Sigmoid colon (tissue), 7 donors: ENCODE results near the gene MCF2. TPM values are rescaled to one million over a fixed set of nuclear protein-coding genes. Genes with fewer than 3 reads are reported as not detected.
"Not testable (repeated sequence)": the region's sequence is repeated elsewhere in the genome, so short reads cannot be mapped to it uniquely, and the experiment has no call there.

Experiments used
- DNase-seq: peaks from one replicate; pipeline ENCODE4 v3.0.0-alpha.2; 2019
- H3K27ac ChIP-seq, 4 donors: fragments of 200-600 bp; sonication (generic); one replicate each; pipeline ENCODE4 v1.5.1; 2016 to 2019; ENCODE audit warnings: mild to moderate bottlenecking in 1 of 4
- H3K27me3 ChIP-seq, 3 donors: fragments of 200-600 bp; sonication (generic); one replicate each; pipeline ENCODE4 v1.5.1; 2019; ENCODE audit warnings: mild to moderate bottlenecking in 1 of 3
- H3K36me3 ChIP-seq, 4 donors: fragments of 200-600 bp; sonication (generic); one replicate each; pipeline ENCODE4 v1.5.1; 2016 to 2019
- H3K4me1 ChIP-seq, 4 donors: fragments of 200-600 bp; sonication (generic); one replicate each; pipeline ENCODE4 v1.5.1; 2017 to 2019
- H3K4me3 ChIP-seq, 4 donors: fragments of 200-600 bp; sonication (generic); one replicate each; pipeline ENCODE4 v1.5.1; 2017 to 2019; ENCODE audit warnings: mild to moderate bottlenecking in 2 of 4, moderate library complexity in 1 of 4
- H3K9me3 ChIP-seq, 4 donors: fragments of 200-600 bp in 3 of 4; sonication (generic) in 3 of 4; one replicate each; pipeline versions ENCODE4 v1.5.1 to v1.6.1; 2013 to 2019
- CTCF ChIP-seq, 4 experiments: fragments of 450-650 bp in 3 of 4; fragments of 200-600 bp in 1 of 4; IDR thresholded peaks; one replicate each; pipeline ENCODE4 v1.5.1; 2016 to 2019; ENCODE audit warnings: antibody characterized with exemption in 4 of 4, mild to moderate bottlenecking in 3 of 4, moderate library complexity in 2 of 4
- EP300 ChIP-seq, 4 donors: sonication (generic); formaldehyde crosslinking; IDR thresholded peaks; one replicate each; pipeline ENCODE4 v1.6.1; 2017; ENCODE audit warnings: antibody characterized with exemption in 4 of 4
- POLR2A ChIP-seq, 2 donors: fragments of 450-650 bp; IDR thresholded peaks; one replicate each; pipeline ENCODE4 v1.6.1; 2016; ENCODE audit warnings: antibody characterized with exemption in 2 of 2, mild to moderate bottlenecking in 2 of 2, moderate library complexity in 2 of 2
- POLR2AphosphoS5 ChIP-seq, 4 donors: sonication (generic); formaldehyde crosslinking; IDR thresholded peaks; one replicate each; pipeline ENCODE4 v1.6.1; 2017; ENCODE audit warnings: antibody characterized with exemption in 4 of 4
- WGBS, 2 donors: extraction: QIAGEN DNeasy Blood & Tissue Kit; methylation state at CpG; one replicate each; pipeline ENCODE4 v1.1.7; 2013; 5-methylcytosine and 5-hydroxymethylcytosine counted together
- intact Hi-C: fragments of 100-400 bp; cut with DNase I; formaldehyde crosslinking; loops from one replicate; pipeline ENCODE4 v1.15.1; 2023
- polyA plus RNA-seq, 3 donors: library from polyadenylated mRNA; stranded (reverse); fragments of 200-250 nt; gene quantifications; one replicate each; pipeline ENCODE4 v1.2.3, GENCODE V29; 2013
- total RNA-seq, 4 donors: library from RNA; depleted of rRNA; stranded (reverse); fragments of >200 nt; gene quantifications; one replicate each; pipeline ENCODE4 v1.1.0, GENCODE V29; 2016
- donor health status: healthy with polysubstance abuse.
- donor health status: Bipolar disorder and iron deficiency.
- donor health status: healthy.

The MCF2 gene
- total and polyA plus RNA-seq, 7 donors = 0.14 to 0.36 (median 0.16) TPM; not detected in 3

DNA sequence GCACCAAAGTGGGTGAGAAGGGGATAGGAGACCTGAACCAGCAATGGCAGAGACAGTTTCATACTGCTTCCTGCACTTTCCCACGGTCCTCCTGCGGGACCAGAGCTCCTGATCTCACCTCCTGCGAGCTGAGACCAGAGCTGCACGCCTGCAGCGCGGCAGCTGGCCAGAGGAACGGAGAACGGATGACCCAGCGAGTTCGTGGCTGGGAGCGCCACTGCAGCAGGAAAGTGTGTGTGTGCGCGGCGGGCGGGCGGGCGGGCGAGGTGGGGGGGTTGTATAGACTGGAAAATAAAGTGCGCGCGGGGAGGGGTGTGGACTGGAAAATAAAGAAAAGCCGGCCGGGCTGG lies 16.5 kb downstream of the MCF2 start:
- TF ChIP-seq CTCF (IDR thresholded peaks at IDR 0.05) (no peak), EP300 (IDR thresholded peaks at IDR 0.05) (no peak), POLR2A (IDR thresholded peaks at IDR 0.05) (no peak), POLR2AphosphoS5 (IDR thresholded peaks at IDR 0.05) (no peak)
- Histone ChIP-seq H3K4me1 (peaks cover 0 to 9% (median 0%) of the 10 kb centered on the region in 4 donors), H3K4me3 (peak overlapping the region in 3 of 4 donors; percentile 21 to 43 (median 32)), H3K9me3 (no peaks in the 10 kb centered on the region), H3K27ac (no peak overlapping the region), H3K27me3 (peaks cover 0 to 7% (median 3%) of the 10 kb centered on the region in 3 donors), H3K36me3 (no peaks in the 10 kb centered on the region)
- intact Hi-C loops = no loop called here
- WGBS, 2 donors = 1% methylated on average over 23 of the region's 23 CpGs
- no peak for DNase-seq

- H3K4me1 ChIP-seq, H3K9me3 ChIP-seq, H3K27ac ChIP-seq, H3K36me3 ChIP-seq, H3K4me3 ChIP-seq, intact Hi-C loops, DNase-seq, H3K27me3 ChIP-seq: not testable (repeated sequence)
- WGBS, 2 donors = 90 to 91% methylated on average over 7 of the region's 7 CpGs
These were observed 22.8 kb downstream of the MCF2 start for GRCh38 chrX:139685175-139685574.

GRCh38 chrX:139680356-139680755 lies 27.6 kb downstream of the MCF2 start:
- no peak for TF ChIP-seq POLR2AphosphoS5 (IDR thresholded peaks at IDR 0.05)
- TF ChIP-seq EP300 (IDR thresholded peaks at IDR 0.05) = no peak
- TF ChIP-seq POLR2A (IDR thresholded peaks at IDR 0.05) = no peak
- TF ChIP-seq CTCF (IDR thresholded peaks at IDR 0.05) = no peak
- intact Hi-C loops = no loop called here
- H3K9me3 ChIP-seq = no peaks in the 10 kb centered on the region
- peaks cover 0 to 4% (median 0%) of the 10 kb centered on the region in 3 donors for H3K27me3 ChIP-seq
- no peak for DNase-seq
- H3K36me3 ChIP-seq = no peaks in the 10 kb centered on the region
- H3K4me3 ChIP-seq = no peak overlapping the region
- H3K4me1 ChIP-seq = no peaks in the 10 kb centered on the region
- no peak overlapping the region for H3K27ac ChIP-seq
- WGBS, 2 donors = 46 to 66% methylated on average over 3 of the region's 3 CpGs

DNA sequence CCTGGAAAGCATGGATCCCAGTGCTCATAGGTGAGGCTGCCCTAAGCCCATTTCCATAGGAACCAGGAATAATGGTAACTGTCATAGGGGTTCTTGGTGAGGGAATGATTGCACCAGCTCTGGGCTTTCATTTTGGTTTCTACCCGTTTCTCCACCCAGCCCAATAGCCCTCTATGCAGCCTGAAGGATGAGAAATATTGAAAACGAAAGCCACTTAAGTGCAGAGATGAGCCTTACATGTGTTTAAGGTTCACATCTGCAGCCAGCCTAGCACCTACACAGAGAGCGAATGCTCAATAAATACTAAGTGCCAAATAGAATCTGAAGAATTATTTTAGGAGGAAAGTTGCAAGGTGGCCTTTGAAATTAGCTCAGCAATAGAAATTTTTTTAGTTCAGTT lies 60.4 kb downstream of the MCF2 start:
- Histone ChIP-seq H3K4me1 (no peaks in the 10 kb centered on the region), H3K9me3 (no peaks in the 10 kb centered on the region), H3K27ac (no peak overlapping the region), H3K4me3 (no peak overlapping the region), H3K27me3 (no peaks in the 10 kb centered on the region), H3K36me3 (no peaks in the 10 kb centered on the region)
- 72 to 78% methylated on average over 3 of the region's 3 CpGs for WGBS, 2 donors
- intact Hi-C loops = no loop called here
- TF ChIP-seq POLR2A (IDR thresholded peaks at IDR 0.05) = no peak
- no peak for TF ChIP-seq CTCF (IDR thresholded peaks at IDR 0.05)
- TF ChIP-seq EP300 (IDR thresholded peaks at IDR 0.05) = no peak
- TF ChIP-seq POLR2AphosphoS5 (IDR thresholded peaks at IDR 0.05) = no peak
- DNase-seq = no peak

DNA sequence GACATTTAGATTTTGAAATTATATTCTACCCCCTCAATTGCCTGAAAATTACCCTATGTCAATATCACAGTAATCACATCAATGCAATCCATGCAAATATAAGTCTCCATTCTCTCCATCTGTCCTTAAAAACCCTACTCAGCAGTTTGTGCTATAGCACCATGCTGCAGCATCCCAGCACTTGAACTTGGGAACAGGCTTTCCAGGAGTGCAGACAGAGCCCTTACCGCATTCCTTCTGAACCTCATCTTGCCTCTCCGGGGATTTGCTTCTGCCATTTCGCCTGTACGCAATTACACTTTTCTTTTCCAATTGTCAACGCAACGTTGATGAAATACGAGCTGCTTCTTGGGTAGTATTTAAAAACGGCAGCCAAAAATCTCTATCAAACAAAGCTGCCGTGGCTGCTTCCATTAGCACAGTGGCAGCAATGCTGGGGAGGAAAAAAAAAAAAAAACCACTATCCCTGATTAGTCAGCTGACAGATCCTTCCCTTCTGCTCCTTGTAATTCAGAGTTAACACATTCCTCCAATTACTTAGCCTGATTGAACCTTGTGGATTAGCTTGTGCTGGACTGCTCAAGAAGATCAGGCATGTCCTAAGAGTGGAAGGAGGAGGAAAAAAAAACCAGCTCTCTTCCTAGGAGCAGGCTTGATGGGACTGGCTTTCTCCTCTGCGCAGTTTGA lies 65.6 kb downstream of the MCF2 start:
- Histone ChIP-seq H3K36me3 (no peaks in the 10 kb centered on the region), H3K9me3 (no peaks in the 10 kb centered on the region), H3K4me1 (no peaks in the 10 kb centered on the region), H3K27me3 (no peaks in the 10 kb centered on the region), H3K4me3 (no peak overlapping the region), H3K27ac (no peak overlapping the region)
- TF ChIP-seq CTCF (IDR thresholded peaks at IDR 0.05) = no peak
- TF ChIP-seq POLR2A (IDR thresholded peaks at IDR 0.05) = no peak
- TF ChIP-seq EP300 (IDR thresholded peaks at IDR 0.05) = no peak
- TF ChIP-seq POLR2AphosphoS5 (IDR thresholded peaks at IDR 0.05) = no peak
- intact Hi-C loops = no loop called here
- 16 to 27% methylated on average over 10 of the region's 10 CpGs for WGBS, 2 donors
- DNase-seq = no peak
